Right ventricle myocardium inferior (tissue), 1 donor: Measurements from ENCODE around the gene CCR2. TPM values are rescaled to one million over a fixed set of nuclear protein-coding genes. Genes with fewer than 3 reads are reported as not detected.
A peak's percentile ranks its signal among the peaks of the same experiment; 100 is the strongest.
"Not testable (repeated sequence)": the region's sequence is repeated elsewhere in the genome, so short reads cannot be mapped to it uniquely, and the experiment has no call there.

Experiments used
- ATAC-seq: fragments of 200-7000 bp; cut with Tn5 transposase; one replicate; pipeline ENCODE4 v1.9.1; 2020; ENCODE audit warnings: mild to moderate bottlenecking, moderate library complexity
- DNase-seq: peaks from one replicate; pipeline ENCODE4 v3.0.0; 2021; ENCODE audit errors: missing footprints
- intact Hi-C: fragments of 100-400 bp; cut with DNase I; formaldehyde crosslinking; loops from one replicate; pipeline ENCODE4 v1.11.0; 2022
- total RNA-seq: library from RNA; stranded (reverse); fragmentation: NEBNext Ultra II Directional; extraction: Animal tissue kit (Norgen Biotek cat#: 25700); gene quantifications from one replicate; pipeline ENCODE4 v1.2.1, GENCODE V29; 2021
- donor health status: DM: no; HTN: yes; CAD: no; lungs with severe emphysema.

CCR2 gene
- total RNA-seq, 1 donor from 2014 or later = 0.89 TPM

GRCh38 chr3:46395766-46396530 lies 42.0 kb downstream of the CCR2 start:
- DNase-seq = no peak
- intact Hi-C loops = no loop called here
- no peak for ATAC-seq

- DNase-seq = no peak
- intact Hi-C loops = no loop called here
- no peak for ATAC-seq
Observed at GRCh38 chr3:46397111-46397510, 43.2 kb downstream of the CCR2 start.

- no peak for ATAC-seq
Observed at GRCh38 chr3:46398186-46398955, 44.5 kb downstream of the CCR2 start.

GRCh38 chr3:46399098-46399497 lies 45.2 kb downstream of the CCR2 start:
- DNase-seq (no peak), ATAC-seq (no peak)
- intact Hi-C loops = no loop called here

More at GRCh38 chr3:46398186-46398955, 44.5 kb downstream of the CCR2 start:
- DNase-seq = no peak
- intact Hi-C loops = no loop called here

- intact Hi-C loops = no loop called here
- DNase-seq = no peak
- ATAC-seq = no peak
Observed at GRCh38 chr3:46399557-46399956, 45.6 kb downstream of the CCR2 start.

GRCh38 chr3:46400000-46400734 lies 46.3 kb downstream of the CCR2 start:
- ATAC-seq (no peak), DNase-seq (no peak)
- intact Hi-C loops = no loop called here

- intact Hi-C loops = no loop called here
- DNase-seq = no peak
- ATAC-seq = no peak
Observed at GRCh38 chr3:46400846-46401245, 46.9 kb downstream of the CCR2 start.

GRCh38 chr3:46401579-46401978 lies 47.7 kb downstream of the CCR2 start:
- ATAC-seq (no peak), DNase-seq (no peak)
- intact Hi-C loops = no loop called here

GRCh38 chr3:46402902-46403301 lies 49.0 kb downstream of the CCR2 start:
- DNase-seq, ATAC-seq, intact Hi-C loops: not testable (repeated sequence)

- no peak for DNase-seq
- no peak for ATAC-seq
- intact Hi-C loops = no loop called here
Observed at GRCh38 chr3:46405301-46406019, 51.5 kb downstream of the CCR2 start.

GRCh38 chr3:46406443-46406787 lies 52.5 kb downstream of the CCR2 start:
- ATAC-seq (no peak), DNase-seq (no peak)
- intact Hi-C loops = no loop called here

- DNase-seq = peak; percentile 72
- peak; percentile 38 for ATAC-seq
- intact Hi-C loops = no loop called here
Observed at GRCh38 chr3:46406788-46407611, 53.1 kb downstream of the CCR2 start, which contains the start of the genes CCR5AS and CCRL2. TSS of gene CCR5AS (minus strand) at chr3:46407066. TSS of gene CCRL2 (plus strand) at chr3:46407259. CDS start at chr3:46408080, 821 bp downstream.

GRCh38 chr3:46407970-46408369 lies 54.1 kb downstream of the CCR2 start:
- DNase-seq = no peak

GRCh38 chr3:46408853-46409252 lies 54.9 kb downstream of the CCR2 start:
- intact Hi-C loops = no loop called here
- ATAC-seq (no peak), DNase-seq (no peak)

More at GRCh38 chr3:46407970-46408369, 54.1 kb downstream of the CCR2 start:
- peak; percentile 74 for ATAC-seq
- intact Hi-C loops = no loop called here

- DNase-seq (peak; percentile 76), ATAC-seq (peak; percentile 48)
- intact Hi-C loops = no loop called here
Observed at GRCh38 chr3:46409739-46410489, 56.0 kb downstream of the CCR2 start.
